CD4-positive, alpha-beta memory T cell (primary cell): ENCODE results near the gene DIS3L2. TPM values are rescaled to one million over a fixed set of nuclear protein-coding genes. Genes with fewer than 3 reads are reported as not detected.

Experiments used
- CTCF ChIA-PET: fragments of 350-600 bp; sonication (Branson Sonifier 250); formaldehyde crosslinking; loops from one replicate; lab custom pipeline; 2021; ENCODE audit warnings: inconsistent platforms; ENCODE audit not compliant: partially characterized antibody; lab: Charles Lee
- POLR2A ChIA-PET: fragments of 350-600 bp; sonication (Branson Sonifier 250); formaldehyde crosslinking; loops from one replicate; lab custom pipeline; 2021; ENCODE audit not compliant: partially characterized antibody; lab: Charles Lee
- DNase-seq, 5 donors: peaks; one replicate each; pipeline versions ENCODE4 v3.0.0 to v3.0.0-alpha.2; 2020 to 2022; ENCODE audit warnings: mixed read lengths in 1 of 5
- H3K27ac ChIP-seq: one replicate; pipeline ENCODE4 v1.7.0; 2013; ENCODE audit warnings: low read depth, low read length
- H3K27me3 ChIP-seq: 2 replicates; pipeline ENCODE4 v1.7.0; 2013; ENCODE audit warnings: mild to moderate bottlenecking, low read length, moderate library complexity; ENCODE audit not compliant: insufficient read depth
- H3K36me3 ChIP-seq: 2 replicates; pipeline ENCODE4 v1.7.0; 2013; ENCODE audit warnings: mild to moderate bottlenecking, low read length, moderate library complexity; ENCODE audit not compliant: insufficient read depth
- H3K4me1 ChIP-seq: 2 replicates; pipeline ENCODE4 v1.7.0; 2013; ENCODE audit warnings: mild to moderate bottlenecking, low read length, moderate library complexity; ENCODE audit not compliant: insufficient read depth
- H3K4me3 ChIP-seq, 2 donors: one replicate each; pipeline ENCODE4 v1.7.0; 2013; ENCODE audit warnings: low read length in 2 of 2, mild to moderate bottlenecking in 1 of 2
- H3K9me3 ChIP-seq, 2 donors: one replicate each; pipeline ENCODE4 v1.7.0; 2013; ENCODE audit warnings: low read length in 2 of 2, control low read depth in 1 of 2; ENCODE audit not compliant: control insufficient read depth in 1 of 2
- H3K27ac Mint-ChIP-seq, 7 donors: one replicate each; pipeline ENCODE4 v1.8.0; 2020 to 2021; ENCODE audit warnings: mixed read lengths in 7 of 7, mild to moderate bottlenecking in 6 of 7, inconsistent platforms in 3 of 7, moderate library complexity in 3 of 7
- H3K27me3 Mint-ChIP-seq, 2 donors: one replicate each; pipeline ENCODE4 v1.8.0; 2020 to 2021; ENCODE audit warnings: mixed read lengths in 2 of 2
- H3K36me3 Mint-ChIP-seq, 2 donors: one replicate each; pipeline ENCODE4 v1.8.0; 2020 to 2021; ENCODE audit warnings: mixed read lengths in 2 of 2, inconsistent platforms in 1 of 2, mild to moderate bottlenecking in 1 of 2
- H3K4me1 Mint-ChIP-seq, 4 donors: one replicate each; pipeline ENCODE4 v1.8.0; 2020 to 2021; ENCODE audit warnings: mixed read lengths in 4 of 4, mild to moderate bottlenecking in 1 of 4
- H3K4me3 Mint-ChIP-seq, 8 donors: one replicate each; pipeline ENCODE4 v1.8.0; 2020 to 2021; ENCODE audit warnings: mixed read lengths in 8 of 8, mild to moderate bottlenecking in 7 of 8, moderate library complexity in 6 of 8, inconsistent platforms in 3 of 8
- H3K9me3 Mint-ChIP-seq, 8 donors: one replicate each; pipeline ENCODE4 v1.8.0; 2020 to 2021; ENCODE audit warnings: mixed read lengths in 8 of 8, mild to moderate bottlenecking in 5 of 8, inconsistent platforms in 3 of 8, moderate library complexity in 1 of 8
- intact Hi-C: fragments of 100-400 bp; cut with micrococcal nuclease; formaldehyde crosslinking; loops from one replicate; pipeline ENCODE4 v1.15.1; 2023
- polyA plus RNA-seq, 2 donors: library from polyadenylated mRNA; unstranded; fragments of 300-500 nt; fragmentation: Illumina TruSeq; gene quantifications; one replicate each; pipeline ENCODE4 v1.2.3, GENCODE V29; 2021
- total RNA-seq, 2 experiments: library from RNA; stranded (reverse); gene quantifications; one replicate each; pipeline ENCODE4 v1.2.3, GENCODE V29; 2021

Gene DIS3L2
- total and polyA plus RNA-seq, 4 experiments from 2014 or later = 16.0 to 59.7 (median 39.3) TPM

DNA sequence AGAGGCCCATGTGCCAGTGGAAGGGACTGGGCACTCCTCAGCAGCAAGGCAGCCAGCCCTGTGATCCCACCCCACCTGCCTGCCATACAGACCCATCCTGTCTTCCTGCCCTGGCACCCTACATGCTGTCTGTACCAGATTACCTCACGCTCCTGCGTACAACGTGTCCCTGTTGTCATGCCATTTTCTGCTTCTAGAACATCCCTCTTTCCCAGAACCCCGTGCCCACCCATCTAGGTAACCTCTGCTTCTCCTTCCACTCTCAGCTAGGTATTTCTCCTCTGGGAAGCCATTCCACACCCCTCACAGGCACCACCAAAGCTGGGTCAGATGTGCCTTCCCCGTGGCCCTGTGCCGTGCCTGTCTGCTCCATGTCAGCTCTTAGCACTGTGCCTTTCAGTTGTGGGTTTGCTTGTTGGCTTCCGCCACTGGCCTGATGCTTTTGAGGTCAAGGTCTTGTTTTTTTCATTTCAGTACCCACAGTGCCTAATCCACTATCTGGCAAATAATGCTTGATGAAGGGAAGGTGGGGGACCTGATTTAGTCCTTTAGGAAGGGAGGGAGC, 345.3 kb downstream of the DIS3L2 start:
- H3K27ac ChIP-seq = no peak overlapping the region
- H3K36me3 ChIP-seq = no peaks in the 10 kb centered on the region
- no peak overlapping the region for H3K4me3 ChIP-seq
- peak overlapping the region in 1 of 8 donors; percentile 28 for H3K4me3 Mint-ChIP-seq
- intact Hi-C loops = no loop called here
- DNase-seq = no peak
- H3K4me1 ChIP-seq = peaks cover 36% of the 10 kb centered on the region
- no peaks in the 10 kb centered on the region for H3K9me3 ChIP-seq
- CTCF ChIA-PET = interaction anchor here (0.6 to 8.1 kb wide), 5 partner anchors 9 to 389 kb away, joined by 3 to 58 read pairs (median 3); no protein-coding TSS in a partner anchor
- POLR2A ChIA-PET = interaction anchor here (1.7 kb wide), 1 partner anchor 9 kb away, joined by 10 read pairs; no protein-coding TSS in a partner anchor
- peaks cover 0 to 4% (median 0%) of the 10 kb centered on the region in 8 donors for H3K9me3 Mint-ChIP-seq
- peaks cover 9 to 17% of the 10 kb centered on the region in 2 donors for H3K36me3 Mint-ChIP-seq
- H3K27ac Mint-ChIP-seq = peak overlapping the region in 6 of 7 donors; percentile 3 to 86 (median 76)
- H3K27me3 ChIP-seq = no peaks in the 10 kb centered on the region
- H3K27me3 Mint-ChIP-seq = no peaks in the 10 kb centered on the region
- H3K4me1 Mint-ChIP-seq = peaks cover 33 to 50% (median 38%) of the 10 kb centered on the region in 4 donors

GRCh38 chr2:232307854-232308253, 346.3 kb downstream of the DIS3L2 start:
- DNase-seq = no peak
- Histone ChIP-seq H3K27ac (no peak overlapping the region), H3K27me3 (no peaks in the 10 kb centered on the region), H3K4me1 (peaks cover 44% of the 10 kb centered on the region), H3K9me3 (no peaks in the 10 kb centered on the region), H3K4me3 (no peak overlapping the region), H3K36me3 (no peaks in the 10 kb centered on the region)
- intact Hi-C loops = no loop called here
- peak overlapping the region in 5 of 7 donors; percentile 8 to 90 (median 57) for H3K27ac Mint-ChIP-seq
- ChIA-PET CTCF (interaction anchor here (1.0 to 8.1 kb wide), 3 partner anchors 8 to 18 kb away, joined by 3 to 58 read pairs (median 52); no protein-coding TSS in a partner anchor), POLR2A (interaction anchor here (0.6 kb wide), 1 partner anchor 1453 kb away, joined by 3 read pairs; no protein-coding TSS in a partner anchor)
- peak overlapping the region in 1 of 8 donors; percentile 6 for H3K4me3 Mint-ChIP-seq
- H3K9me3 Mint-ChIP-seq = peaks cover 0 to 4% (median 0%) of the 10 kb centered on the region in 8 donors
- H3K4me1 Mint-ChIP-seq = peaks cover 37 to 58% (median 44%) of the 10 kb centered on the region in 4 donors
- H3K36me3 Mint-ChIP-seq = peaks cover 9 to 17% of the 10 kb centered on the region in 2 donors
- H3K27me3 Mint-ChIP-seq = no peaks in the 10 kb centered on the region

DNA sequence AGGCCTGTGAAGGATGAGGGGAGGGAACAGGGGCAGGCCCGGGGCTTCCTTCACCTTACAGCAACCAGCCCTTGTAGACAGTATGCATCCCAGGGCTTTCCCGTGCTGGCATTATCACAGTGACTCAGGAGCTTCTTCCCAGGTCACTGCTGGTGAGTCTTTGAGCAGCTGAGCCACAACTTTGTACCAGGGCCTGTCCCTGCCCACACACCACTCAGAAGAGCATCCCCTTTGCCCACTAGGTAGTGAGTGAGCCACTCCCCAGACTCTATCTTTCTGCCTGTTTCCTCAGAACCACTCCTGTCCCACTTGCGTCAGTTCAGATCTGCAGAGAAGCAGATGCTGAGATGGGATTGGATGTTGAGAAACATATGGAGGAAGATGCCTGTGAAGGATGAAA, 347.5 kb downstream of the DIS3L2 start:
- peak overlapping the region; percentile 35 for H3K27ac ChIP-seq
- peaks cover 55% of the 10 kb centered on the region for H3K4me1 ChIP-seq
- intact Hi-C loops = no loop called here
- Mint-ChIP-seq H3K9me3 (peaks cover 0 to 5% (median 0%) of the 10 kb centered on the region in 8 donors), H3K4me3 (peak overlapping the region in 4 of 8 donors; percentile 13 to 80 (median 42)), H3K4me1 (peaks cover 43 to 69% (median 54%) of the 10 kb centered on the region in 4 donors), H3K27ac (peak overlapping the region; percentile 86 to 95 (median 90)), H3K36me3 (peaks cover 4 to 18% of the 10 kb centered on the region in 2 donors), H3K27me3 (no peaks in the 10 kb centered on the region)
- H3K4me3 ChIP-seq = no peak overlapping the region
- no peak for DNase-seq
- ChIA-PET CTCF (interaction anchor here (8.0 to 8.1 kb wide), 2 partner anchors 16 to 17 kb away, joined by 52 to 58 read pairs; no protein-coding TSS in a partner anchor), POLR2A (interaction anchor here (1.6 kb wide), 2 partner anchors 11 to 17 kb away, joined by 4 read pairs; no protein-coding TSS in a partner anchor)
- no peaks in the 10 kb centered on the region for H3K36me3 ChIP-seq
- H3K27me3 ChIP-seq = no peaks in the 10 kb centered on the region
- H3K9me3 ChIP-seq = no peaks in the 10 kb centered on the region

DNA sequence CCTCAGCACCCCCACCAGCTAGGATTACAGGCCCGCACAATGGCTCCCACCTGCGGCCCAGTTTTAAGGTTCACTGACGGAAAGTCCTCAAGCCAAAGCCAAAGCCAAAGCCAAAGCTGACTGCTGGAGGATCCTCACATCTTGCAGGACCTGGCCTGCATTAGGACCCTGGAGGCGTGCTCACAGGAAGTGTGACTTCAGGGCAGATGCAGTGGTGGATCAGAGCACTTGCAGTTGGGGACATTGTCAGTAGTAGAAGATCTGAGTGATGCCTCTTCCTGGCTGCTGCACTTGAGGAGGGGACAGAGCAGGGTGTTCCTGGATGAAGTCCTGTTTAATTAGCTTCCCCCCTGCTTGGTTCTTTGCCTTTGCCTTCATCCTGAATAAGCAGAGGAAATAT, 348.1 kb downstream of the DIS3L2 start:
- Histone ChIP-seq H3K36me3 (no peaks in the 10 kb centered on the region), H3K27ac (peak overlapping the region; percentile 35), H3K9me3 (no peaks in the 10 kb centered on the region), H3K27me3 (no peaks in the 10 kb centered on the region), H3K4me3 (peak overlapping the region in 1 of 2 donors; percentile 4), H3K4me1 (peaks cover 62% of the 10 kb centered on the region)
- H3K27ac Mint-ChIP-seq = peak overlapping the region; percentile 86 to 95 (median 90)
- peaks cover 4 to 14% of the 10 kb centered on the region in 2 donors for H3K36me3 Mint-ChIP-seq
- POLR2A ChIA-PET = interaction anchor here (0.9 to 1.6 kb wide), 6 partner anchors 8 to 241 kb away, joined by 3 to 6 read pairs (median 4); partner anchors contain the start of genes EIF4E2 and TIGD1
- CTCF ChIA-PET = interaction anchor here (1.0 to 8.1 kb wide), 5 partner anchors 8 to 17 kb away, joined by 4 to 58 read pairs (median 18); no protein-coding TSS in a partner anchor
- H3K4me3 Mint-ChIP-seq = peak overlapping the region; percentile 38 to 80 (median 69)
- intact Hi-C loops = no loop called here
- H3K4me1 Mint-ChIP-seq = peaks cover 48 to 75% (median 58%) of the 10 kb centered on the region in 4 donors
- no peak for DNase-seq
- peaks cover 0 to 3% (median 0%) of the 10 kb centered on the region in 8 donors for H3K9me3 Mint-ChIP-seq
- H3K27me3 Mint-ChIP-seq = no peaks in the 10 kb centered on the region

DNA sequence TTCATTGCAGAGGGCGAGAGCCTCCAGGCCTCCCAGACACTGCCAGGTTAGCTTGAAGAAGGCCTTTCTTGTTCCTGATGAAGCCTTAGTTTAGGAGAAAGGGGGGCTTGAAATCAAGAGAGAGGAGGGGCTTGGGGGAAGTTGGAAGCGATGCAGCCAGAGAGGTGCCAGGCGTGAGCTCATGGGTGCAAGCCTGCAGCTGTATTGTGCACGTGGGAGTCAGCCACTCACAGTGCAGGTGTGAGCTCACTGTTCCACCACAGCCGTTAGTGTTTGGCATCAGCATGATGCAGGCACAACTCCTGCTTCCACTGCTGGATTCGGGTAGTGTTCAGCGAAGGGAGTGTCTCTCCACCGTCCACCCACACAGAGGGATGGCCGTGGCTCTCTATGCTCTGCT, 348.6 kb downstream of the DIS3L2 start:
- Mint-ChIP-seq H3K36me3 (peaks cover 4 to 14% of the 10 kb centered on the region in 2 donors), H3K4me3 (peak overlapping the region; percentile 38 to 80 (median 69)), H3K4me1 (peaks cover 54 to 81% (median 63%) of the 10 kb centered on the region in 4 donors), H3K27ac (peak overlapping the region; percentile 86 to 95 (median 90)), H3K27me3 (no peaks in the 10 kb centered on the region), H3K9me3 (peaks cover 0 to 4% (median 0%) of the 10 kb centered on the region in 8 donors)
- ChIA-PET POLR2A (interaction anchor here (0.9 to 1.6 kb wide), 6 partner anchors 9 to 241 kb away, joined by 3 to 6 read pairs (median 4); partner anchors contain the start of genes EIF4E2 and TIGD1), CTCF (interaction anchor here (0.8 to 8.1 kb wide), 7 partner anchors 8 to 54 kb away, joined by 3 to 58 read pairs (median 11); no protein-coding TSS in a partner anchor)
- H3K4me1 ChIP-seq = peaks cover 67% of the 10 kb centered on the region
- H3K4me3 ChIP-seq = peak overlapping the region in 1 of 2 donors; percentile 4
- intact Hi-C loops = loop anchor here (10.0 kb wide), 2 partner anchors 175 to 525 kb away; partner anchors contain the start of genes COPS7B and PDE6D
- DNase-seq = peak in 1 of 5 donors; percentile 59
- no peaks in the 10 kb centered on the region for H3K36me3 ChIP-seq
- peak overlapping the region; percentile 35 for H3K27ac ChIP-seq
- no peaks in the 10 kb centered on the region for H3K27me3 ChIP-seq
- H3K9me3 ChIP-seq = no peaks in the 10 kb centered on the region

DNA sequence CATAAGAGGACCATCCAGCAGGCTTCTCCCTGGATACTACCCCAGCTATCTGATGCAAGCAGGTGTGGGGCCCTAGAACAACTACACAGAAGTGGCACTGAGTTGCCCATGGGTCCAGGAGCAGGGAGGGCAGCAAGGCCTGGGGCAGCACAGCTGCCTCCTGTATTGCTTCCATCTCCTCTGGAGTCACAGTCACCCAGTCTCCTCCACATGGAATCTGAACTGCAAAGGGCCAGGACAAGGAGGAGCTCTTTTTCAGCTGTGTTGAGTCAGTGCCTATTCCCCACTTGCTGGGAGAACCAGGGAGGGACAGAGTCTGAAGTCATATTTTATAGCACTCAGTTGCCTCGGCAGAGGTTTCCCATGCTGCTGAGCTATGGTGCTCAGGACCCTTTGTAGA, 349.2 kb downstream of the DIS3L2 start:
- Histone ChIP-seq H3K9me3 (no peaks in the 10 kb centered on the region), H3K4me3 (peak overlapping the region in 1 of 2 donors; percentile 4), H3K27me3 (no peaks in the 10 kb centered on the region), H3K27ac (peak overlapping the region; percentile 35), H3K4me1 (peaks cover 73% of the 10 kb centered on the region), H3K36me3 (no peaks in the 10 kb centered on the region)
- Mint-ChIP-seq H3K4me3 (peak overlapping the region; percentile 28 to 80 (median 66)), H3K9me3 (peaks cover 0 to 4% (median 0%) of the 10 kb centered on the region in 8 donors), H3K27me3 (no peaks in the 10 kb centered on the region), H3K36me3 (peaks cover 4 to 10% of the 10 kb centered on the region in 2 donors), H3K27ac (peak overlapping the region; percentile 86 to 95 (median 90)), H3K4me1 (peaks cover 59 to 86% (median 69%) of the 10 kb centered on the region in 4 donors)
- DNase-seq = no peak
- intact Hi-C loops = loop anchor here (10.0 kb wide), 2 partner anchors 176 to 526 kb away; partner anchors contain the start of genes COPS7B and PDE6D
- CTCF ChIA-PET = interaction anchor here (0.8 to 8.1 kb wide), 7 partner anchors 9 to 53 kb away, joined by 3 to 58 read pairs (median 11); no protein-coding TSS in a partner anchor
- POLR2A ChIA-PET = interaction anchor here (0.9 to 1.6 kb wide), 5 partner anchors 9 to 240 kb away, joined by 3 to 6 read pairs (median 4); partner anchors contain the start of genes EIF4E2 and TIGD1
